ENCODE results near the gene WFDC5. TPM values are rescaled to one million over a fixed set of nuclear protein-coding genes. Genes with fewer than 3 reads are reported as not detected.

Gene WFDC5
- total RNA-seq, 2 experiments from 2014 or later, result not detected

DNA sequence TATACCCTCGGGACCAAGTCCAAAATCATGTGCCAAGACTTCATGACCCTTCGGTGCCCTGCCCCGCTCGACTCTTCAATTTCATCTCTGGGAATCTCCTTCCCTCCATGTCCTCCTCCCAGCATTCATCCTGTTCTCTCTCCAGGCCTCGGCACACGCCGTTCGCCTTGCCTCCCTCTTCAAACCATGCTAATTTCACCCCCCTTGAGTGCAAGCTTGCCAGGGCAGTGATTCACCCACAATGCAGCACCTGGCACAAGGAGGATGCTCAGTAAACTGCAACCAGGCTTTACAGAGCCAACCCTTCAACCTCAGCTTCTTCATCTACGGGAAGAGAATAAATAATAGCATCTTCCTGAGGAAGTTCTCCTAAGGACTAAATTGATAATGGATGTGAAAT is 18.2 kb downstream of the WFDC5 start:
- no peak for DNase-seq
- intact Hi-C loops (cut with micrococcal nuclease), result loop anchor here (1.0 to 10.0 kb wide), 7 partner anchors 85 to 412 kb away; partner anchors contain the start of gene PABPC1L
- CTCF ChIA-PET, result interaction anchor here (0.5 to 5.6 kb wide), 33 partner anchors 9 to 349 kb away, joined by 3 to 60 read pairs (median 6); partner anchors contain the start of genes PABPC1L and TOMM34
- Mint-ChIP-seq H3K4me3 (no peak overlapping the region), H3K36me3 (ENCODE audit: low read depth) (no peaks in the 10 kb centered on the region), H3K9me3 (no peaks in the 10 kb centered on the region), H3K27me3 (ENCODE audit: low read depth) (peaks cover 35% of the 10 kb centered on the region), H3K4me1 (ENCODE audit: low read depth) (peaks cover 13% of the 10 kb centered on the region), H3K27ac (no peak overlapping the region)

DNA sequence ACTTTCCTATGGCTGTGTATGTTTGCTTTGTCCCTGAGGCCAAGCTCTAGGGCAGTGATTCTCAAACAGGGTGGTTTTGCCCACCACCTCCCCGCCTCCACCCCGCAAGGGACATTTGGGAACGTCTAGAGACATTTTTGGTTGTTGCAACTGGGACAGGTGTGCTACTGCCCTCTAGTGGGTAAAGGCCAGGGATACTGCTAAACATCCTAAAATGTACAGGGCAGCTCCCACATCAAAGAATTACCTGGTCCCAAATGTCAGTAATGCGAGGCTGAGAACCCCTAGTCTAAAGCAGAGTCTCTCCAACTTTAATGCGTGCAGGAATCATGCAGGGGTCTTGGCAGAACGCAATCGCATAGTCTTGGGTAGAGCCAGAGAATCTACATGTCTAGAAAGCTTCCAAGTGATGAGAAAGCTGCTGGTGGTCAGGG is 19.2 kb downstream of the WFDC5 start:
- CTCF ChIA-PET, result interaction anchor here (0.6 to 5.6 kb wide), 50 partner anchors 9 to 1186 kb away, joined by 3 to 60 read pairs (median 4); partner anchors contain the start of genes PABPC1L, TOMM34 and YWHAB
- intact Hi-C loops (cut with micrococcal nuclease), result loop anchor here (1.0 to 10.0 kb wide), 8 partner anchors 52 to 411 kb away; partner anchors contain the start of genes PABPC1L and STK4
- Mint-ChIP-seq H3K27ac (no peak overlapping the region), H3K4me3 (no peak overlapping the region), H3K9me3 (no peaks in the 10 kb centered on the region), H3K4me1 (ENCODE audit: low read depth) (peaks cover 10% of the 10 kb centered on the region), H3K36me3 (ENCODE audit: low read depth) (no peaks in the 10 kb centered on the region), H3K27me3 (ENCODE audit: low read depth) (peaks cover 28% of the 10 kb centered on the region)
- peak; percentile 83 for DNase-seq

GRCh38 chr20:45094864-45095574 is 20.0 kb downstream of the WFDC5 start:
- Mint-ChIP-seq H3K4me1 (ENCODE audit: low read depth) (peaks cover 10% of the 10 kb centered on the region), H3K36me3 (ENCODE audit: low read depth) (no peaks in the 10 kb centered on the region), H3K4me3 (no peak overlapping the region), H3K27me3 (ENCODE audit: low read depth) (peaks cover 22% of the 10 kb centered on the region), H3K9me3 (no peaks in the 10 kb centered on the region), H3K27ac (no peak overlapping the region)
- DNase-seq, result no peak
- intact Hi-C loops (cut with micrococcal nuclease), result loop anchor here (1.0 to 10.0 kb wide), 3 partner anchors 51 to 410 kb away; partner anchors contain the start of gene STK4
- CTCF ChIA-PET, result interaction anchor here (0.6 to 5.6 kb wide), 33 partner anchors 8 to 410 kb away, joined by 3 to 60 read pairs (median 5); partner anchors contain the start of gene PABPC1L

DNA sequence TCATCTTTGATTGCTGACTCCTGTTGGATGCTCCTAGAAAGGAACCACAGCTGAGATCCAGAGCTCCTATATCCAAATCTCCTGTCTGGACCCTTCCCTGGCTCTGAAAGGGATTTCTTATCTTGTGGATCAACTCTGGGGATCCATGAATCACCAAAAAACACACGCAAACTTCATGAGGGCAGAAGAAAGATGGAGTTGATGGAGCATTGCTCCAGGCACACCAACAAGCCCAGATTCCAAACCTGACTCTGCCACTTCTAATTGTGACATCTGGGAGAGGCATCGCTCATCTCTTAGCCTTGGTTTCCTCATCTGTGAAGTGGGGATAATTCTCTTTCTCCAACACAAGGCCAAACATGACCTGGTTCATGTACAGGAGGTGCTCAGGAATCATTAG is 20.8 kb downstream of the WFDC5 start:
- no peak overlapping the region for H3K4me3 Mint-ChIP-seq
- intact Hi-C loops (cut with micrococcal nuclease), result loop anchor here (2.0 to 10.0 kb wide), 2 partner anchors 127 to 409 kb away; partner anchors contain the start of gene STK4
- DNase-seq, result no peak
- no peaks in the 10 kb centered on the region for H3K36me3 Mint-ChIP-seq (ENCODE audit: low read depth)
- H3K27me3 Mint-ChIP-seq (ENCODE audit: low read depth), result peaks cover 18% of the 10 kb centered on the region
- CTCF ChIA-PET, result interaction anchor here (0.9 to 5.6 kb wide), 7 partner anchors 11 to 143 kb away, joined by 3 to 53 read pairs (median 16); no protein-coding TSS in a partner anchor
- H3K27ac Mint-ChIP-seq, result no peak overlapping the region
- no peaks in the 10 kb centered on the region for H3K9me3 Mint-ChIP-seq
- H3K4me1 Mint-ChIP-seq (ENCODE audit: low read depth), result peaks cover 10% of the 10 kb centered on the region

DNA sequence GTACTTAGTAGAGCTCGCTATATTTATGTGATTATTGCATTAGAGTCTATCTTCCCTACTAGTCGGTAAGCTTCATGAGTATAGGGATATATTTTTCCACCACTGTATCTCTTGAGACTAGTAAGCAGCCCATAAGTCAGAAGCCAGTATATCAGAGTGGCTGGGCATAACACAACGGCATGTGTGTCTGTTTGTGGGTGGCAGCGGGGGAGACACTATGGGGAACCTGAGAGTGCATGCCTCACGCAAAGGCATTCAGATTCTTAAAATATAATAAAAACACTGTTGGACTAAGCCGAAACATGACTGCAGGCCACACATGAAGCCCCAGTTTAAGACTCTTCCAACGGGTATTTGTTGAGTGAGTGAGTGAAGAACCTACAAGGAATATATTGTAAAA is 22.1 kb downstream of the WFDC5 start:
- Mint-ChIP-seq H3K4me3 (no peak overlapping the region), H3K9me3 (no peaks in the 10 kb centered on the region)
- intact Hi-C loops (cut with micrococcal nuclease), result loop anchor here (10.0 kb wide), 1 partner anchor 408 kb away; no protein-coding TSS in a partner anchor

DNA sequence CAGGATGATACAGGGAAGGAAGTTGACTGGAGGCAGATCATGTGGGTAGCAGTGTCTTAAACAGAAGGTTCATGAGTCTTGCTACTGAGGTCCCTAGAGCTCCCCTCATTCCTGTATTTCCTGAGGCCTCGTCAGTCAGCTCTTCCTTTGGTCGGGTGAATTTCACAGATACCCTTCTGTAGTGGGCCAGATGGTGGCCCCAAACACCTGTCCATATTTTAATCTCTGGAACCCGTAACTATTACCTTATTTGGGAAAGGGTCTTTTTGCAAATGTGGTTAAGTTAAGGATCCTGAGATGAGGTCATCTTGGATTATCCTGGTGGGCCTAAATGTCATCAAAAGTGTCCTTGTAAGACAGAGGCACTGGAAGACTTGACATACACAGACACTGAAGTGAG is 23.6 kb downstream of the WFDC5 start:
- H3K36me3 Mint-ChIP-seq (ENCODE audit: low read depth), result peaks cover 6% of the 10 kb centered on the region
- no peak overlapping the region for H3K4me3 Mint-ChIP-seq
- no peak for DNase-seq
- H3K4me1 Mint-ChIP-seq (ENCODE audit: low read depth), result peaks cover 1% of the 10 kb centered on the region
- H3K9me3 Mint-ChIP-seq, result no peaks in the 10 kb centered on the region
- no peak overlapping the region for H3K27ac Mint-ChIP-seq
- H3K27me3 Mint-ChIP-seq (ENCODE audit: low read depth), result peaks cover 1% of the 10 kb centered on the region
- CTCF ChIA-PET, result interaction anchor here (1.5 to 2.1 kb wide), 2 partner anchors 47 to 72 kb away, joined by 3 to 8 read pairs; no protein-coding TSS in a partner anchor
- intact Hi-C loops (cut with micrococcal nuclease), result loop anchor here (10.0 kb wide), 1 partner anchor 407 kb away; no protein-coding TSS in a partner anchor

More for the DNA sequence above, 22.1 kb downstream of the WFDC5 start:
- Mint-ChIP-seq H3K27me3 (ENCODE audit: low read depth) (peaks cover 12% of the 10 kb centered on the region), H3K4me1 (ENCODE audit: low read depth) (peaks cover 5% of the 10 kb centered on the region), H3K36me3 (ENCODE audit: low read depth) (no peaks in the 10 kb centered on the region), H3K27ac (no peak overlapping the region)
- CTCF ChIA-PET, result interaction anchor here (0.9 to 5.4 kb wide), 6 partner anchors 19 to 182 kb away, joined by 3 to 45 read pairs (median 3); partner anchors contain the start of gene TOMM34
- no peak for DNase-seq

GRCh38 chr20:45090481-45090880 is 24.5 kb downstream of the WFDC5 start:
- peaks cover 13% of the 10 kb centered on the region for H3K36me3 Mint-ChIP-seq (ENCODE audit: low read depth)
- CTCF ChIA-PET, result interaction anchor here (1.5 kb wide), 1 partner anchor 71 kb away, joined by 3 read pairs; no protein-coding TSS in a partner anchor

GRCh38 chr20:45088247-45088646 is 26.7 kb downstream of the WFDC5 start:
- no peaks in the 10 kb centered on the region for H3K4me1 Mint-ChIP-seq (ENCODE audit: low read depth)
- H3K36me3 Mint-ChIP-seq (ENCODE audit: low read depth), result peaks cover 24% of the 10 kb centered on the region
- no peak for DNase-seq
- CTCF ChIA-PET, result interaction anchor here (1.1 kb wide), 1 partner anchor 202 kb away, joined by 3 read pairs; no protein-coding TSS in a partner anchor
- intact Hi-C loops (cut with micrococcal nuclease), result no loop called here
- no peaks in the 10 kb centered on the region for H3K27me3 Mint-ChIP-seq (ENCODE audit: low read depth)
- H3K27ac Mint-ChIP-seq, result no peak overlapping the region
- no peaks in the 10 kb centered on the region for H3K9me3 Mint-ChIP-seq
- no peak overlapping the region for H3K4me3 Mint-ChIP-seq

More at GRCh38 chr20:45090481-45090880, 24.5 kb downstream of the WFDC5 start:
- Mint-ChIP-seq H3K4me3 (no peak overlapping the region), H3K27ac (no peak overlapping the region), H3K4me1 (ENCODE audit: low read depth) (no peaks in the 10 kb centered on the region), H3K27me3 (ENCODE audit: low read depth) (no peaks in the 10 kb centered on the region), H3K9me3 (no peaks in the 10 kb centered on the region)
- intact Hi-C loops (cut with micrococcal nuclease), result loop anchor here (10.0 kb wide), 1 partner anchor 406 kb away; no protein-coding TSS in a partner anchor
- no peak for DNase-seq

DNA sequence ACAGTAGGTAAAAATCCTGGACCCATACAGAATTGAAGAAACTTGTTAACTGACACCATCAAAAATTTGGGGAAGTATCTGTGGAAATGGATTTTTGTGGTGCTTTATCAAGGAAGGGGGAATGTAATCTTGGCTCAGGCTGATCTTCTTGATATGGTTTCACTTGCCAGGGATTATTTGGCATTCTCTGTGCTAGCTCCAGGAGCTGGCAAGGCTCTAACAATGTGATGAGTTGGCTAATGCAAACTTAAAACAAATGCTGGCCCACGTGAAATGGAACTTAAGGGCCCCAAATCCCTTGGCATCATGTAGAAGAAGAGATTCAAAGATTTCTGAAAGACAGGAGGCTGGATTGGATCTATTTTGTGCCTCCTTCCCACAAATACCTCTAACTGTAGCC is 27.2 kb downstream of the WFDC5 start:
- intact Hi-C loops (cut with micrococcal nuclease), result no loop called here
- Mint-ChIP-seq H3K27me3 (ENCODE audit: low read depth) (no peaks in the 10 kb centered on the region), H3K36me3 (ENCODE audit: low read depth) (peaks cover 28% of the 10 kb centered on the region), H3K4me3 (no peak overlapping the region), H3K9me3 (no peaks in the 10 kb centered on the region), H3K4me1 (ENCODE audit: low read depth) (no peaks in the 10 kb centered on the region), H3K27ac (no peak overlapping the region)
- CTCF ChIA-PET, result interaction anchor here (0.9 to 2.3 kb wide), 2 partner anchors 8 to 10 kb away, joined by 3 to 8 read pairs; no protein-coding TSS in a partner anchor
- DNase-seq, result no peak

GRCh38 chr20:45087097-45087790 is 27.7 kb downstream of the WFDC5 start:
- CTCF ChIA-PET, result interaction anchor here (0.6 to 2.3 kb wide), 4 partner anchors 8 to 207 kb away, joined by 3 to 8 read pairs (median 3); no protein-coding TSS in a partner anchor
- Mint-ChIP-seq H3K9me3 (no peaks in the 10 kb centered on the region), H3K27me3 (ENCODE audit: low read depth) (no peaks in the 10 kb centered on the region), H3K36me3 (ENCODE audit: low read depth) (peaks cover 34% of the 10 kb centered on the region), H3K4me1 (ENCODE audit: low read depth) (no peaks in the 10 kb centered on the region), H3K4me3 (no peak overlapping the region), H3K27ac (no peak overlapping the region)
- DNase-seq, result no peak
- intact Hi-C loops (cut with micrococcal nuclease), result no loop called here

DNA sequence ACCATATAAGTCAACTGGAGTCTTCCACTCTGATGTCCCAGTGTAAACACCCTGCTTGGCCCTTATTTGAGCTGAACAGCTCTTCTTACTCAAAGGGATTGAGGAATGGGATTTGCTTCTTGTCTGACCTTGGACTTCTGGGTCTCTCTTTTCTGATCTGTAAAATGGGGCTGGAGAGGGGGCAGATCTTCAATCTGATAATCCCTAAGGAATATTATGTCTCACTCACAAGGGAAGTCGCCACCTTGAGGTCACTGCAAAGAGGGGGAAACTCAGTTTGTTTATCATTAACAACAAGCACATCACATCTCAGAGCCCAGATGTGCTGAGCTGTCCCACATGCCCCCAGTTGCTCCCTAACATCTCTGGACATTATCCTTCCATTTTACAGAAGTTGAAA is 29.1 kb downstream of the WFDC5 start:
- intact Hi-C loops (cut with micrococcal nuclease), result no loop called here
- CTCF ChIA-PET, result interaction anchor here (2.3 kb wide), 1 partner anchor 10 kb away, joined by 8 read pairs; no protein-coding TSS in a partner anchor

DNA sequence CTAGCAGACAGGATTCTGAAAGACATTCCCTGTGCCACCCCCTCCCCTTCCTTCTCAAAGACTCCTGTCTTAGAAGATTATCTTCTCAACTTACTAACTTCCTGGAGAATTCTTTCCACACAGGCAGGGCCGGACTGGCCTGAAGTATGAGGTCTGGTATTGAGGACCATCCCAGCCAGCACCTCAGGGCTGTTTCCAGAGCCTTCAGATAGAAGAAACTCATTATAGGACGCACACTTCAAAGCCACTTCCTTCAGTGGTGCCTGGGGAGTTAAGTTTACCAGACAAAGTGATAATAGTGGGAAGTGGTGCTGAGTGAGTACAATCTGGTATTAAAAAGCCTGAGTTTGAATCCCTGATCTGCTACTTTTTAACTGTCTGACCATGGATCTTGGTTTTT is 29.7 kb downstream of the WFDC5 start:
- H3K36me3 Mint-ChIP-seq (ENCODE audit: low read depth), result peaks cover 54% of the 10 kb centered on the region
- H3K4me1 Mint-ChIP-seq (ENCODE audit: low read depth), result no peaks in the 10 kb centered on the region

More for the DNA sequence above, 29.1 kb downstream of the WFDC5 start:
- Mint-ChIP-seq H3K27ac (no peak overlapping the region), H3K4me3 (no peak overlapping the region), H3K27me3 (ENCODE audit: low read depth) (no peaks in the 10 kb centered on the region), H3K4me1 (ENCODE audit: low read depth) (no peaks in the 10 kb centered on the region), H3K36me3 (ENCODE audit: low read depth) (peaks cover 48% of the 10 kb centered on the region), H3K9me3 (peaks cover 6% of the 10 kb centered on the region)
- no peak for DNase-seq

More for the DNA sequence above, 29.7 kb downstream of the WFDC5 start:
- peak overlapping the region; percentile 48 for H3K27ac Mint-ChIP-seq
- DNase-seq, result no peak
- no peak overlapping the region for H3K4me3 Mint-ChIP-seq
- H3K9me3 Mint-ChIP-seq, result peaks cover 6% of the 10 kb centered on the region
- intact Hi-C loops (cut with micrococcal nuclease), result no loop called here
- no peaks in the 10 kb centered on the region for H3K27me3 Mint-ChIP-seq (ENCODE audit: low read depth)
- CTCF ChIA-PET, result no interaction called here

Data from activated naive CD4-positive, alpha-beta T cell treated with anti-CD3 and anti-CD28 coated beads for 36 hours (primary cell).